ENCODE measurements around the gene GLT1D1. TPM values are rescaled to one million over a fixed set of nuclear protein-coding genes. Genes with fewer than 3 reads are reported as not detected.
A peak's percentile ranks its signal among the peaks of the same experiment; 100 is the strongest.

The GLT1D1 gene
- polyA plus RNA-seq, 4 donors, result 0.10 to 0.67 TPM; not detected in 2

DNA sequence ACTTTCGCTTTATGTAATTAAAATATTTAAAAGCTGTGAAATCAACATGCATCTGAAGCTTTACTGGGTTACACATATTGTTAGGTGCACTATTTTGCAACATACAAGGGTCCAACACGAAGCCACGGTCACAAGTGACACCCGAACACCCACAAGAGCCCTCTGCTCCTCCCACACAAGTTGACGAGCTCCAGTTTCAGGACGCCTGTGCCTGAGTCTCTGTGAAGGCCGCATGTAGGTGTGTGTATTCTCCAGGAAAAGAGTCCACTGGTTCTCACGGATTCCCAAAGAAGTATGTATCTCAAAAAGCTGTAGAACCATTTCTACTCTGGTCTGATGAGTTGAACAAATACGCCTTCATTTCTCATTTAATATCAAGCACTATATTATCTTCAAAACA lies 41.5 kb upstream of the GLT1D1 start:
- no peak for DNase-seq

GRCh38 chr12:128813392-128813791 lies 39.9 kb upstream of the GLT1D1 start:
- peaks cover 0 to 8% (median 0%) of the 10 kb centered on the region in 3 donors for H3K4me1 ChIP-seq (ENCODE audit: control insufficient read depth in 3 of 3, insufficient read depth in 2 of 3, low read depth in 1 of 3, low read length in 2 of 3)
- peaks cover 7 to 34% (median 11%) of the 10 kb centered on the region in 3 donors for H3K36me3 ChIP-seq (ENCODE audit: control insufficient read depth in 3 of 3, insufficient read depth in 2 of 3, low read depth in 1 of 3, low read length in 3 of 3)
- WGBS, 3 donors, result 91 to 99% (median 97%) methylated on average over 10 of the region's 10 CpGs
- FAIRE-seq, result no peak
- no peak overlapping the region for H3K4me3 ChIP-seq (ENCODE audit: low read depth in 1 of 3, low read length in 3 of 3)
- no peaks in the 10 kb centered on the region for H3K9me3 ChIP-seq (ENCODE audit: control insufficient read depth in 2 of 2, insufficient read depth in 1 of 2, low read depth in 1 of 2, low read length in 1 of 2)
- H3K27me3 ChIP-seq (ENCODE audit: control insufficient read depth in 3 of 3, insufficient read depth in 3 of 3, low read length in 3 of 3), result no peaks in the 10 kb centered on the region
- H3K27ac ChIP-seq (ENCODE audit: low read depth in 1 of 3, low read length in 2 of 3), result no peak overlapping the region
- no peak for DNase-seq

More for the DNA sequence above, 41.5 kb upstream of the GLT1D1 start:
- peaks cover 10 to 40% (median 11%) of the 10 kb centered on the region in 3 donors for H3K36me3 ChIP-seq (ENCODE audit: control insufficient read depth in 3 of 3, insufficient read depth in 2 of 3, low read depth in 1 of 3, low read length in 3 of 3)
- no peak overlapping the region for H3K4me3 ChIP-seq (ENCODE audit: low read depth in 1 of 3, low read length in 3 of 3)
- H3K9me3 ChIP-seq (ENCODE audit: control insufficient read depth in 2 of 2, insufficient read depth in 1 of 2, low read depth in 1 of 2, low read length in 1 of 2), result no peaks in the 10 kb centered on the region
- H3K27ac ChIP-seq (ENCODE audit: low read depth in 1 of 3, low read length in 2 of 3), result no peak overlapping the region
- H3K27me3 ChIP-seq (ENCODE audit: control insufficient read depth in 3 of 3, insufficient read depth in 3 of 3, low read length in 3 of 3), result no peaks in the 10 kb centered on the region
- H3K4me1 ChIP-seq (ENCODE audit: control insufficient read depth in 3 of 3, insufficient read depth in 2 of 3, low read depth in 1 of 3, low read length in 2 of 3), result peaks cover 0 to 4% (median 0%) of the 10 kb centered on the region in 3 donors
- FAIRE-seq, result no peak
- 74 to 86% (median 77%) methylated on average over 9 of the region's 9 CpGs for WGBS, 3 donors

DNA sequence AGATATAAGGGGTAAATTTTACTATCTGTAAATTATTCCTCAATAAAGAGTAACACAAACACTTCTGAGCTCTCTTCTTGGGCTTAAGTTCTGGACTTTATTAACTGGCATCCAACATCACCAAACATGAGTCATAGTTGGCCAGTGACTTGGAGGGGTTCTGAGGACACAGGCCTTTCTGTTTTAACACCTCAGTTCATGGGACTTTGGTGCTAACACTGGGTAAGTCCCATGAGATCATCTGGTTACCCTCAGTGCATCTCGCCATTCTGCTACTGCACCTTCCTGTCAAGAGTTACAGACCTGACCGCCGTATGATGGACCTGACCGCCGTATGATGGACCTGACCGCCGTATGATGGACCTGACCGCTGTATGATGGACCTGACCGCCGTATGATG lies 39.4 kb upstream of the GLT1D1 start:
- Histone ChIP-seq H3K27ac (ENCODE audit: low read depth in 1 of 3, low read length in 2 of 3) (no peak overlapping the region), H3K4me1 (ENCODE audit: control insufficient read depth in 3 of 3, insufficient read depth in 2 of 3, low read depth in 1 of 3, low read length in 2 of 3) (peaks cover 0 to 8% (median 0%) of the 10 kb centered on the region in 3 donors)
- FAIRE-seq, result no peak

DNA sequence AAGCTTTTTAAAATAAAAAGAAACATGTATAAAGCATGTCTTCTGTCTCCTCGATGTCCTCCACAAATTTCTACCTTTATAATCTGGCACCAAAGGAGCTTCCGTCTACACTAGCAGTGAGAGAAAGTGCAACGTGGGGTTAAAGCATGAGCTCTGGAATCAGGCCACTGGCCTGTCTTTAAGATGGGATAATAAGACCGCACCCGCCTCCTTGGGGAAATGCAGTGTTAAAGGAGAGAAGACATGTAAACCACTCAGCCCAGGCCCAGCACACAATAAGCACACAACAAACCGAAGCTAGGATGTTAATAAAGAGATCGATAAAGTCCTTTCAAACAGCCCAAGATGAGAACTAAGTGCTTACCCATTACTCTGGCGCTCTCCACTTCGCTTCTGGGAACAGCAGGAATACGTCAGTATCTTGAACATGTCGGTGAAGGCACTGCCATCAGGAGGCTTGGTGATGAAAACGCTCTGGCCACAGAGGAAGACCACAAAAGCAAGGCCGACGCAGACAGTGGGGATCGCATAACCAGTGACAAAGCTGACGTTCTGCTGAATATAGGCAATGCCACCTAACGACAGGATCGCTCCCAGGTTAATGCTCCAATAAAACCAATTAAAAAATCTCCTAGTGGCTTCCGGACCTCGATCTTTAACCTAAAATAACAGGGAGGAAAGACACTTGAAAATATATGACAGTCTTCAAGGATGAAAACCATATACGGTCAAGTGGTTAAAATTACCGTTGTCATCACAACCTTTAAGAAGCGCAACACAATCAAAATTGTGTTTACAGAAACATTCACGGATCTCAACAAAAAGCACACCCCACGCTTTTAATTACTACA lies 38.6 kb upstream of the GLT1D1 start:
- no peak for DNase-seq
- Histone ChIP-seq H3K4me3 (ENCODE audit: low read depth in 1 of 3, low read length in 3 of 3) (no peak overlapping the region), H3K36me3 (ENCODE audit: control insufficient read depth in 3 of 3, insufficient read depth in 2 of 3, low read depth in 1 of 3, low read length in 3 of 3) (peaks cover 4 to 29% (median 7%) of the 10 kb centered on the region in 3 donors), H3K27me3 (ENCODE audit: control insufficient read depth in 3 of 3, insufficient read depth in 3 of 3, low read length in 3 of 3) (no peaks in the 10 kb centered on the region), H3K27ac (ENCODE audit: low read depth in 1 of 3, low read length in 2 of 3) (no peak overlapping the region), H3K9me3 (ENCODE audit: control insufficient read depth in 2 of 2, insufficient read depth in 1 of 2, low read depth in 1 of 2, low read length in 1 of 2) (no peaks in the 10 kb centered on the region), H3K4me1 (ENCODE audit: control insufficient read depth in 3 of 3, insufficient read depth in 2 of 3, low read depth in 1 of 3, low read length in 2 of 3) (peaks cover 0 to 8% (median 0%) of the 10 kb centered on the region in 3 donors)
- 92 to 97% (median 95%) methylated on average over 25 of the region's 25 CpGs for WGBS, 3 donors
- FAIRE-seq, result no peak

More for the DNA sequence above, 39.4 kb upstream of the GLT1D1 start:
- H3K36me3 ChIP-seq (ENCODE audit: control insufficient read depth in 3 of 3, insufficient read depth in 2 of 3, low read depth in 1 of 3, low read length in 3 of 3), result peaks cover 7 to 29% (median 7%) of the 10 kb centered on the region in 3 donors
- no peaks in the 10 kb centered on the region for H3K9me3 ChIP-seq (ENCODE audit: control insufficient read depth in 2 of 2, insufficient read depth in 1 of 2, low read depth in 1 of 2, low read length in 1 of 2)
- DNase-seq, result no peak
- no peak overlapping the region for H3K4me3 ChIP-seq (ENCODE audit: low read depth in 1 of 3, low read length in 3 of 3)
- H3K27me3 ChIP-seq (ENCODE audit: control insufficient read depth in 3 of 3, insufficient read depth in 3 of 3, low read length in 3 of 3), result no peaks in the 10 kb centered on the region
- 76 to 80% (median 77%) methylated on average over 10 of the region's 10 CpGs for WGBS, 3 donors

DNA sequence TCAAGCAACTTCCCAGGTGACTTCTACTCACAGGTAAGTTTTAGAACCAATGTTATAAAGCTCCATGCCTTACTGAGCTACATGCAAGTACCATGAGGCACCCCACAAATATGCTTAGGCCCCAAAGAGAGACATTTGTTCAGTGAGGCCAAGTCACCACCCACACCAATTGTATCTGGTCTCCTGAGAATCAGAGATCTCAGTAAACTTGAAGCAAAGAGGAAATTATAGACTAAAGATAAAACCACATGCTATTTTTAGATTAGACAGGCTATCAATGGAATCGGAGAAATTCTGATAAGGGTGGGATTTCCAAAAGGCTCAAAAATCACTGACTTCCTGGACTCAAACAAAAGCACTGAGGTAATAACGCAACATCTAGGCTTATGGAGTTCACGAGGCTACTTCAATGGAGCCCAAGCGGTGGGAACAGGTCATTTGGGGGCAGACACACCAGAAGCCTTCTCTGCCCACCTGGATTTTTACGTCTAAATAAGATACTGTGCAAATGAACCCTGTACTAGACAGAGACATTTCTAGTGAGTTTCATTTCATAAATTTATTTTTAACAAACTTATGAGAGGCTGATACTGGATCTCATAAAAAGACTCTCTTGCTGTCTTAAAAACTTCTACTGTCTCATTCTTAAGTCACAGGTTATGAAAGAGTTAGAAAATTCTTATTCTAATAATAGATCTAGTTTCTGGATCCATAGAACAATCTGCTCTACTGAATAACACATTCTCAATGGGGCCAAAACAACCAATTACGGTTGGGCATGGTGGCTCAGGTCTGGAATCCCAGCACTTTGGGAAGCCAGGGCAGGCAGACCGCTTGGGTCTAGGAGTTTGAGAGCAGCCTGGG lies 37.3 kb upstream of the GLT1D1 start:
- H3K9me3 ChIP-seq (ENCODE audit: control insufficient read depth in 2 of 2, insufficient read depth in 1 of 2, low read depth in 1 of 2, low read length in 1 of 2), result no peaks in the 10 kb centered on the region
- H3K27ac ChIP-seq (ENCODE audit: low read depth in 1 of 3, low read length in 2 of 3), result no peak overlapping the region
- WGBS, 3 donors, result 75 to 85% (median 84%) methylated on average over 7 of the region's 7 CpGs
- no peak overlapping the region for H3K4me3 ChIP-seq (ENCODE audit: low read depth in 1 of 3, low read length in 3 of 3)
- DNase-seq, result no peak
- peaks cover 4 to 34% (median 7%) of the 10 kb centered on the region in 3 donors for H3K36me3 ChIP-seq (ENCODE audit: control insufficient read depth in 3 of 3, insufficient read depth in 2 of 3, low read depth in 1 of 3, low read length in 3 of 3)
- no peak for FAIRE-seq
- H3K27me3 ChIP-seq (ENCODE audit: control insufficient read depth in 3 of 3, insufficient read depth in 3 of 3, low read length in 3 of 3), result no peaks in the 10 kb centered on the region
- peaks cover 0 to 8% (median 0%) of the 10 kb centered on the region in 3 donors for H3K4me1 ChIP-seq (ENCODE audit: control insufficient read depth in 3 of 3, insufficient read depth in 2 of 3, low read depth in 1 of 3, low read length in 2 of 3)

- 91 to 97% (median 94%) methylated on average over 4 of the region's 4 CpGs for WGBS, 3 donors
- no peak for FAIRE-seq
- DNase-seq, result no peak
- Histone ChIP-seq H3K27me3 (ENCODE audit: control insufficient read depth in 3 of 3, insufficient read depth in 3 of 3, low read length in 3 of 3) (no peaks in the 10 kb centered on the region), H3K36me3 (ENCODE audit: control insufficient read depth in 3 of 3, insufficient read depth in 2 of 3, low read depth in 1 of 3, low read length in 3 of 3) (peaks cover 4 to 35% (median 7%) of the 10 kb centered on the region in 3 donors), H3K9me3 (ENCODE audit: control insufficient read depth in 2 of 2, insufficient read depth in 1 of 2, low read depth in 1 of 2, low read length in 1 of 2) (no peaks in the 10 kb centered on the region), H3K27ac (ENCODE audit: low read depth in 1 of 3, low read length in 2 of 3) (no peak overlapping the region), H3K4me3 (ENCODE audit: low read depth in 1 of 3, low read length in 3 of 3) (no peak overlapping the region), H3K4me1 (ENCODE audit: control insufficient read depth in 3 of 3, insufficient read depth in 2 of 3, low read depth in 1 of 3, low read length in 2 of 3) (peaks cover 0 to 8% (median 0%) of the 10 kb centered on the region in 3 donors)
These were observed 36.7 kb upstream of the GLT1D1 start for GRCh38 chr12:128816643-128816920.

DNA sequence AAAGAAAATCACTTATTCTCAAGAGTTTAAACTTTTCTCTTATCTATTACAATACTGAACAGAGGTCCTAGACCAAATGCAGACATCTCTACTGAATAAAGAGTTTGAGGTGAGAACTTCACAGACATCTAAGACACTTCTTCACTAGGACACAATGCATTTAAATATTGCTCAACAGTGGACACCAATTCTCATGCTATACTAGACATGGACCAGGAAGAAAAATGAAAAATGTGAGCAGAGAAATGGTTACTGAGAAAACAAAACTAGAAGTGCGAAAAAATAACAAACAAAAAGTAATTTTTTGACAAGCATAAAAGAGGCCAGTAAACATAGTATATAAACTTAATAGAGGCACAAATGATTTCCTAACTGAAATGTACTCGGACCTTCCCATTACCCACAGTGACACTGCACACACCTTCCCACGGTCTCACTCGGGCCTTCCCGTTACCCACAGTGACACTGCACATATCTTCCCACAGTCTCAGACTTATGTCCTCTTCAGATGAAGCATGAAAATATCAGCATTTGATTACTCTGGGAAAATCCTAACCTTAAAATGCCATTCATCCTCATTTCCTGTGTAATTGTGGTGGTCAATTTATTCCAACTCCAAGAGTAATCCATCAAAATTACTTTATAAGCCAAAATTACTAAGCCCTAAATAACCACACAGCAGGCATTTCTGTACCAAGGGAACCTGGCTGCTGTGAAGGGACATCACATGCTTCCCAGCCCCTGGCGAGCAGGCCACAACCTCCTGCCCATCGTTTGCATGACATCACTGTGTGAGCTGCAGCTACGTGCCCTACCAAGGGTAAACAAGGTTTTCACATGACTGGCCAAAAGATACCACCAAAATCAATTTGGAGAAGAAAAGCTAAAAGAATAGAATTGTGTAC lies 35.9 kb upstream of the GLT1D1 start:
- FAIRE-seq, result no peak
- H3K27me3 ChIP-seq (ENCODE audit: control insufficient read depth in 3 of 3, insufficient read depth in 3 of 3, low read length in 3 of 3), result no peaks in the 10 kb centered on the region
- peaks cover 4 to 31% (median 7%) of the 10 kb centered on the region in 3 donors for H3K36me3 ChIP-seq (ENCODE audit: control insufficient read depth in 3 of 3, insufficient read depth in 2 of 3, low read depth in 1 of 3, low read length in 3 of 3)
- DNase-seq, result no peak
- WGBS, 3 donors, result 56 to 68% (median 68%) methylated on average over 8 of the region's 8 CpGs
- H3K9me3 ChIP-seq (ENCODE audit: control insufficient read depth in 2 of 2, insufficient read depth in 1 of 2, low read depth in 1 of 2, low read length in 1 of 2), result no peaks in the 10 kb centered on the region
- peak overlapping the region in 1 of 3 donors; percentile 18 for H3K27ac ChIP-seq (ENCODE audit: low read depth in 1 of 3, low read length in 2 of 3)
- H3K4me1 ChIP-seq (ENCODE audit: control insufficient read depth in 3 of 3, insufficient read depth in 2 of 3, low read depth in 1 of 3, low read length in 2 of 3), result peaks cover 0 to 12% (median 4%) of the 10 kb centered on the region in 3 donors
- H3K4me3 ChIP-seq (ENCODE audit: low read depth in 1 of 3, low read length in 3 of 3), result no peak overlapping the region
